ENCODE results near the gene EIF4EBP2.

The EIF4EBP2 gene

DNA sequence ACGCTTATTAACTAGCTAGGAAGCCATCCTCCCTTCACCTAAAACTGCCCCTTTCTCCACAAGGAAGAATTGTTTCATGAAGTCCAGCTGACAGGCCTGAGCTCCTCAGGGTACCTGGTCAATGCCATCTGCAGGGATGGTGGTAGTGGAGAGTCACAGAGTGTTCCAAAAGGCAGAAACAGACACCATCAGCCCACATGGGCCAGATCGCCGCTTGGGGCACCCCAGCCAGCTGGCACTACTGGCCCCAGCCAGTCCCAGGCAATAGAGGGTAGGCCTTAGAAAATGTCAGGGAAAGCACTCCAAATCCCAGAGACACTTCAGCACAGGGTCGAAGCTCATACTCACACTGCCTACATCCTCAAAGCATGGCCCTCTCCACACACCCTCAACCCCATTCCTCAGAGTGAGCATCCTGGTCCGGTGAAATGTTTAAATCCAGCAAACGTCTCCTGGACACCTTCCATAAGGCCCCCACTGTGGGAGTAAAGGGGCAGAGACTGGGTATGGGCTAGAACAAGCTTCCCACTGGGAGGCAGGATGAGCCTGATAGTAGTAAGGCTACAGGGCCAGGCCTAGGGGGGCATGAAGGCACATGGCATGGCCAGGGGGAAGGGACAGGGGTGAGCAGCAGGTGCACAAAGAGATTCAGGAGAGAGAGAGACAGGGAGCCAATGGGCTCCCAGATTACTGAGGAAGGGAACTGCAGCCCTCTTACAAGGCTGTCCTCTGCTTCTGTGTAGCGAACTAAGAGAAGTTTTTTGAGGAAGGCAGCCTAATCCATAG, 23.4 kb upstream of the EIF4EBP2 start:
- Histone ChIP-seq H3K27ac (ENCODE audit: low read depth, low read length) (no peak overlapping the region), H3K4me1 (ENCODE audit: control insufficient read depth, insufficient read depth, low read length) (peaks cover 13% of the 10 kb centered on the region)

GRCh38 chr10:70381471-70382421, 22.2 kb upstream of the EIF4EBP2 start:
- Histone ChIP-seq H3K36me3 (ENCODE audit: control insufficient read depth, insufficient read depth, low read length) (no peaks in the 10 kb centered on the region), H3K27ac (ENCODE audit: low read depth, low read length) (peak overlapping the region; percentile 56), H3K4me1 (ENCODE audit: control insufficient read depth, insufficient read depth, low read length) (peaks cover 13% of the 10 kb centered on the region), H3K9me3 (ENCODE audit: control insufficient read depth, insufficient read depth, low read length) (no peaks in the 10 kb centered on the region), H3K9ac (ENCODE audit: low read depth, low read length) (peak overlapping the region; percentile 47), H3K27me3 (ENCODE audit: control insufficient read depth, insufficient read depth, low read length) (peaks cover 20% of the 10 kb centered on the region), H3K4me3 (ENCODE audit: low read depth, low read length) (peak overlapping the region; percentile 78)

More for the DNA sequence above, 23.4 kb upstream of the EIF4EBP2 start:
- no peak overlapping the region for H3K9ac ChIP-seq (ENCODE audit: low read depth, low read length)
- H3K27me3 ChIP-seq (ENCODE audit: control insufficient read depth, insufficient read depth, low read length), result peaks cover 20% of the 10 kb centered on the region
- H3K9me3 ChIP-seq (ENCODE audit: control insufficient read depth, insufficient read depth, low read length), result no peaks in the 10 kb centered on the region
- H3K36me3 ChIP-seq (ENCODE audit: control insufficient read depth, insufficient read depth, low read length), result no peaks in the 10 kb centered on the region; the same call in 1 of the 2 replicates
- H3K4me3 ChIP-seq (ENCODE audit: low read depth, low read length), result no peak overlapping the region

DNA sequence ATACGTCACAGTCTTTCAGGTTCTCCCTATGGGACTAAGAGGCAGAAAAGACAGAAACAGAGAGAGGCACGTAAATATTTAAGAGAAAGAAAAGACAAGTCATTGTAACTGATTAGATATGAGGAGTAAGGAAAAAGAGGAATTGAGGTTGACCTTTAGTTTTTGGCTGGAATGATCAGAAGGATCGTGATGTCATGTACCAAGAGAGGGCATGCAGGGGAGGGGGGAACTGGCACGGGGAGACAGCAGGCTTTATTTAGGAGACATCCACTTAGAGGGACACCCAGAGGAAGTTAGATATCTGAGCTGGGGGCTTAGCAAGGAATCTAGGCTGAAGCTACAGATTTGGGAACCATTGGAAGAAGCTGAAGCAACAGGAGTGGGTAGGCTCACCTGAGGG, 12.3 kb upstream of the EIF4EBP2 start:
- no peaks in the 10 kb centered on the region for H3K27me3 ChIP-seq (ENCODE audit: control insufficient read depth, insufficient read depth, low read length)
- H3K9me3 ChIP-seq (ENCODE audit: control insufficient read depth, insufficient read depth, low read length), result no peaks in the 10 kb centered on the region
- no peaks in the 10 kb centered on the region for H3K36me3 ChIP-seq (ENCODE audit: control insufficient read depth, insufficient read depth, low read length)
- no peak overlapping the region for H3K27ac ChIP-seq (ENCODE audit: low read depth, low read length)
- no peak overlapping the region for H3K9ac ChIP-seq (ENCODE audit: low read depth, low read length)
- H3K4me1 ChIP-seq (ENCODE audit: control insufficient read depth, insufficient read depth, low read length), result peaks cover 3% of the 10 kb centered on the region
- H3K4me3 ChIP-seq (ENCODE audit: low read depth, low read length), result no peak overlapping the region

- Histone ChIP-seq H3K36me3 (ENCODE audit: control insufficient read depth, insufficient read depth, low read length) (no peaks in the 10 kb centered on the region), H3K9ac (ENCODE audit: low read depth, low read length) (no peak overlapping the region), H3K4me1 (ENCODE audit: control insufficient read depth, insufficient read depth, low read length) (no peaks in the 10 kb centered on the region), H3K4me3 (ENCODE audit: low read depth, low read length) (no peak overlapping the region), H3K9me3 (ENCODE audit: control insufficient read depth, insufficient read depth, low read length) (no peaks in the 10 kb centered on the region), H3K27ac (ENCODE audit: low read depth, low read length) (no peak overlapping the region), H3K27me3 (ENCODE audit: control insufficient read depth, insufficient read depth, low read length) (no peaks in the 10 kb centered on the region)
Observed at GRCh38 chr10:70396140-70396539, 7.8 kb upstream of the EIF4EBP2 start.

GRCh38 chr10:70399177-70399576, 4.8 kb upstream of the EIF4EBP2 start:
- no peak overlapping the region for H3K4me3 ChIP-seq (ENCODE audit: low read depth, low read length)
- peaks cover 6% of the 10 kb centered on the region for H3K4me1 ChIP-seq (ENCODE audit: control insufficient read depth, insufficient read depth, low read length)
- H3K9ac ChIP-seq (ENCODE audit: low read depth, low read length), result no peak overlapping the region
- no peaks in the 10 kb centered on the region for H3K9me3 ChIP-seq (ENCODE audit: control insufficient read depth, insufficient read depth, low read length)
- no peaks in the 10 kb centered on the region for H3K27me3 ChIP-seq (ENCODE audit: control insufficient read depth, insufficient read depth, low read length)
- no peak overlapping the region for H3K27ac ChIP-seq (ENCODE audit: low read depth, low read length)
- H3K36me3 ChIP-seq (ENCODE audit: control insufficient read depth, insufficient read depth, low read length), result no peaks in the 10 kb centered on the region

GRCh38 chr10:70403483-70404035, 386 bp upstream of the EIF4EBP2 start:
- Histone ChIP-seq H3K36me3 (ENCODE audit: control insufficient read depth, insufficient read depth, low read length) (peaks cover 10% of the 10 kb centered on the region; the same call in 1 of the 2 replicates), H3K4me3 (ENCODE audit: low read depth, low read length) (peak overlapping the region; percentile 50), H3K4me1 (ENCODE audit: control insufficient read depth, insufficient read depth, low read length) (peaks cover 13% of the 10 kb centered on the region), H3K9me3 (ENCODE audit: control insufficient read depth, insufficient read depth, low read length) (0 out of 2 replicates have a peak, but pooled peaks cover 3% of the 10 kb centered on the region), H3K27ac (ENCODE audit: low read depth, low read length) (peak overlapping the region; percentile 78), H3K27me3 (ENCODE audit: control insufficient read depth, insufficient read depth, low read length) (no peaks in the 10 kb centered on the region), H3K9ac (ENCODE audit: low read depth, low read length) (no peak overlapping the region)

GRCh38 chr10:70404787-70405036, 767 bp downstream of the EIF4EBP2 start:
- H3K36me3 ChIP-seq (ENCODE audit: control insufficient read depth, insufficient read depth, low read length), result peaks cover 20% of the 10 kb centered on the region

DNA sequence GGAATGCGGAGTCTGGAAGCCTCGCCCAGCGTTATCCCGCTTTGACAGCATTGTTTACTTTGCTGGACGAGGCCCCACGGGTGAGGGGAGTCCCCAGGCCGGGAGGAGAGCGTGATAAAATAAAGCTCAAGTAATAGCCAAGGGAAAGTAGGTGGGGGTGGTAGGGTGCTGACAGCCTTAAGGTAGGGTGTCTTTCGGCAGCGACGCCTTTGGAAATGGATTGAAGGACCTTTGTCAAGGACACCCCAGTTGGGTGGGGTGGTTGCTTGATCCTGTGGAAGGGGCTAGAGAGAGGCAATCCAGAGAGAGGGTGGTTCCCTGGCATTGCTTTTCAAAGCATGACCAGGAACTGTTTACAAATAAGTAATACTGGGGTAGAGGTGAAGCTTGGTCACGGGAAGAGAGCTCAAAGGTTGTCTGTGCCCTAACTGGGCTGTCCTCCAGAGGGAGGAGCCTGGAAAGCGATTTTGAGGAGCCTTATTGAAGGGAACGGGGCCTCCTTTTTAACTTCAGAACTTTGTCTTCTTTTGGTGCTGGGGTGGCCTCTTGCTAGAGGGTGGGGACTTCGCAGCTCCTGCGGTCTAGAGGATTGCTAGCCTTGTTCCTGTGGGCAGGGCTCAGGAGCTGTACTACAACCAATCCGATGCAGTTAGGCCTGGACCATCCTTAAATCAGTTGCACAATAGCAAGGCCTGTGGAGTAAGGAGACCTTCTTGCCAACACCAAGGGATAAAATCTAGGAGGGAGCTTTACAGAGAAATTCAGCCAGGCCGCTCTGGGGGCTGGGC, 1.3 kb downstream of the EIF4EBP2 start:
- H3K4me1 ChIP-seq (ENCODE audit: control insufficient read depth, insufficient read depth, low read length), result peaks cover 23% of the 10 kb centered on the region
- H3K27ac ChIP-seq (ENCODE audit: low read depth, low read length), result peak overlapping the region; percentile 78
- H3K9me3 ChIP-seq (ENCODE audit: control insufficient read depth, insufficient read depth, low read length), result 0 out of 2 replicates have a peak, but pooled peaks cover 3% of the 10 kb centered on the region
- H3K4me3 ChIP-seq (ENCODE audit: low read depth, low read length), result peak overlapping the region; percentile 96
- peak overlapping the region; percentile 86 for H3K9ac ChIP-seq (ENCODE audit: low read depth, low read length)
- H3K27me3 ChIP-seq (ENCODE audit: control insufficient read depth, insufficient read depth, low read length), result no peaks in the 10 kb centered on the region
- peaks cover 20% of the 10 kb centered on the region for H3K36me3 ChIP-seq (ENCODE audit: control insufficient read depth, insufficient read depth, low read length)

More at GRCh38 chr10:70404787-70405036, 767 bp downstream of the EIF4EBP2 start:
- peak overlapping the region; percentile 86 for H3K9ac ChIP-seq (ENCODE audit: low read depth, low read length)
- peaks cover 21% of the 10 kb centered on the region for H3K4me1 ChIP-seq (ENCODE audit: control insufficient read depth, insufficient read depth, low read length)
- H3K27ac ChIP-seq (ENCODE audit: low read depth, low read length), result peak overlapping the region; percentile 78
- H3K9me3 ChIP-seq (ENCODE audit: control insufficient read depth, insufficient read depth, low read length), result 0 out of 2 replicates have a peak, but pooled peaks cover 3% of the 10 kb centered on the region
- peak overlapping the region; percentile 96 for H3K4me3 ChIP-seq (ENCODE audit: low read depth, low read length)
- no peaks in the 10 kb centered on the region for H3K27me3 ChIP-seq (ENCODE audit: control insufficient read depth, insufficient read depth, low read length)

GRCh38 chr10:70409772-70410171, 5.8 kb downstream of the EIF4EBP2 start:
- Histone ChIP-seq H3K4me1 (ENCODE audit: control insufficient read depth, insufficient read depth, low read length) (peaks cover 23% of the 10 kb centered on the region), H3K36me3 (ENCODE audit: control insufficient read depth, insufficient read depth, low read length) (peaks cover 24% of the 10 kb centered on the region), H3K9ac (ENCODE audit: low read depth, low read length) (no peak overlapping the region), H3K4me3 (ENCODE audit: low read depth, low read length) (no peak overlapping the region), H3K27me3 (ENCODE audit: control insufficient read depth, insufficient read depth, low read length) (no peaks in the 10 kb centered on the region), H3K9me3 (ENCODE audit: control insufficient read depth, insufficient read depth, low read length) (0 out of 2 replicates have a peak, but pooled peaks cover 3% of the 10 kb centered on the region), H3K27ac (ENCODE audit: low read depth, low read length) (no peak overlapping the region)

DNA sequence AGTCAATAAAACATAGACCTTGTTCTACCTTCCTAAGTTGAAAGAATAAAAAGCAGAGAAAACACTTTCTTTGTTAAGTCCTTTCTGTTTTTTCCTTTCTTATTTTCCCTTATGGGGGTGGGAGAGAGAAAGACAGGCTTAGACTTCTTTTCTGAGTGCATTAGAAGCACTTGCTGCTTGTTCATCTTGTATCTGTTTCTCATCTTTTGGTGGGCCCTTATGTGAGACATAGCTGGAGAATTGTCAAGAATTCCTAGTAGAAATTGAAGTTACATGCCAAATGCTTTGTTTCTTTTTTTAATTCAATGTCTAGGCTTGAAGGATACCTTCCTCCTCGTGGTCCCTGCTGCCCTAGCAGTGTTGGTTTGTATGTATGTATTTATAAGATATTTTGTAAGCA, 6.7 kb downstream of the EIF4EBP2 start:
- Histone ChIP-seq H3K27ac (ENCODE audit: low read depth, low read length) (no peak overlapping the region), H3K36me3 (ENCODE audit: control insufficient read depth, insufficient read depth, low read length) (peaks cover 24% of the 10 kb centered on the region), H3K9ac (ENCODE audit: low read depth, low read length) (no peak overlapping the region), H3K4me1 (ENCODE audit: control insufficient read depth, insufficient read depth, low read length) (peaks cover 18% of the 10 kb centered on the region; the same call in 1 of the 2 replicates), H3K9me3 (ENCODE audit: control insufficient read depth, insufficient read depth, low read length) (0 out of 2 replicates have a peak, but pooled peaks cover 3% of the 10 kb centered on the region), H3K4me3 (ENCODE audit: low read depth, low read length) (no peak overlapping the region), H3K27me3 (ENCODE audit: control insufficient read depth, insufficient read depth, low read length) (no peaks in the 10 kb centered on the region)

Data from HUES48 (cell line).